ENCODE results near the gene NCAPG2. TPM values are rescaled to one million over a fixed set of nuclear protein-coding genes. Genes with fewer than 3 reads are reported as not detected.

NCAPG2 gene
- polyA plus RNA-seq, 1 donor (not counting 4 experiments of a cell fraction or from before 2014, with no cell fraction given), result 16.5 TPM

- Histone ChIP-seq H3K9me3 (ENCODE audit: control insufficient read depth, low read depth, low read length) (no peaks in the 10 kb centered on the region), H3K4me1 (ENCODE audit: control insufficient read depth, extremely low read depth, insufficient read depth, low read length) (no peaks in the 10 kb centered on the region), H3K27me3 (ENCODE audit: control insufficient read depth, extremely low read depth, insufficient read depth, low read length) (no peaks in the 10 kb centered on the region), H3K27ac (ENCODE audit: control insufficient read depth, insufficient read depth, low read length) (no peak overlapping the region), H3K36me3 (ENCODE audit: control insufficient read depth in 2 of 2, extremely low read depth in 1 of 2, insufficient read depth in 2 of 2, low read length in 2 of 2) (peaks cover 19 to 22% of the 10 kb centered on the region in 2 experiments), H3K79me2 (ENCODE audit: control insufficient read depth, insufficient read depth, low read length) (no peaks in the 10 kb centered on the region), H4K20me1 (ENCODE audit: control insufficient read depth, extremely low read depth, insufficient read depth, low read length) (no peaks in the 10 kb centered on the region), H3K4me2 (ENCODE audit: control insufficient read depth, extremely low read depth, insufficient read depth, low read depth, low read length) (no peak overlapping the region), H3K9me1 (ENCODE audit: control insufficient read depth, extremely low read depth, insufficient read depth, low read length) (no peaks in the 10 kb centered on the region), H3K4me3 (ENCODE audit: control insufficient read depth in 2 of 3, extremely low read depth in 1 of 3, insufficient read depth in 2 of 3, low read depth in 1 of 3, low read length in 3 of 3) (no peak overlapping the region), H2AFZ (ENCODE audit: control insufficient read depth, low read length) (no peak overlapping the region), H3K9ac (ENCODE audit: control insufficient read depth, extremely low read depth, insufficient read depth, low read length) (no peak overlapping the region)
- no peak for FAIRE-seq
- DNase-seq (ENCODE audit: low read depth, low spot score), result no peak
- dilution Hi-C loops (cut with MboI; ENCODE audit: extremely low pct_ligation_motif_present, low sequenced_read_pairs), result no loop called here
- TF ChIP-seq EZH2 (IDR thresholded peaks at IDR 0.05; ENCODE audit: low read length), result no peak
- TF ChIP-seq, protein P1, sequence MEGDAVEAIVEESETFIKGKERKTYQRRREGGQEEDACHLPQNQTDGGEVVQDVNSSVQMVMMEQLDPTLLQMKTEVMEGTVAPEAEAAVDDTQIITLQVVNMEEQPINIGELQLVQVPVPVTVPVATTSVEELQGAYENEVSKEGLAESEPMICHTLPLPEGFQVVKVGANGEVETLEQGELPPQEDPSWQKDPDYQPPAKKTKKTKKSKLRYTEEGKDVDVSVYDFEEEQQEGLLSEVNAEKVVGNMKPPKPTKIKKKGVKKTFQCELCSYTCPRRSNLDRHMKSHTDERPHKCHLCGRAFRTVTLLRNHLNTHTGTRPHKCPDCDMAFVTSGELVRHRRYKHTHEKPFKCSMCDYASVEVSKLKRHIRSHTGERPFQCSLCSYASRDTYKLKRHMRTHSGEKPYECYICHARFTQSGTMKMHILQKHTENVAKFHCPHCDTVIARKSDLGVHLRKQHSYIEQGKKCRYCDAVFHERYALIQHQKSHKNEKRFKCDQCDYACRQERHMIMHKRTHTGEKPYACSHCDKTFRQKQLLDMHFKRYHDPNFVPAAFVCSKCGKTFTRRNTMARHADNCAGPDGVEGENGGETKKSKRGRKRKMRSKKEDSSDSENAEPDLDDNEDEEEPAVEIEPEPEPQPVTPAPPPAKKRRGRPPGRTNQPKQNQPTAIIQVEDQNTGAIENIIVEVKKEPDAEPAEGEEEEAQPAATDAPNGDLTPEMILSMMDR (optimal IDR thresholded peaks at IDR 0.05 in 1 of 3, IDR thresholded peaks at IDR 0.05 in 1 of 3, conservative IDR thresholded peaks at IDR 0.05 in 1 of 3; ENCODE audit: extremely low read depth in 1 of 3, insufficient read depth in 2 of 3, low read length in 3 of 3), result no peak
These were observed 28.6 kb upstream of the NCAPG2 start for GRCh38 chr7:158733220-158733519.

DNA sequence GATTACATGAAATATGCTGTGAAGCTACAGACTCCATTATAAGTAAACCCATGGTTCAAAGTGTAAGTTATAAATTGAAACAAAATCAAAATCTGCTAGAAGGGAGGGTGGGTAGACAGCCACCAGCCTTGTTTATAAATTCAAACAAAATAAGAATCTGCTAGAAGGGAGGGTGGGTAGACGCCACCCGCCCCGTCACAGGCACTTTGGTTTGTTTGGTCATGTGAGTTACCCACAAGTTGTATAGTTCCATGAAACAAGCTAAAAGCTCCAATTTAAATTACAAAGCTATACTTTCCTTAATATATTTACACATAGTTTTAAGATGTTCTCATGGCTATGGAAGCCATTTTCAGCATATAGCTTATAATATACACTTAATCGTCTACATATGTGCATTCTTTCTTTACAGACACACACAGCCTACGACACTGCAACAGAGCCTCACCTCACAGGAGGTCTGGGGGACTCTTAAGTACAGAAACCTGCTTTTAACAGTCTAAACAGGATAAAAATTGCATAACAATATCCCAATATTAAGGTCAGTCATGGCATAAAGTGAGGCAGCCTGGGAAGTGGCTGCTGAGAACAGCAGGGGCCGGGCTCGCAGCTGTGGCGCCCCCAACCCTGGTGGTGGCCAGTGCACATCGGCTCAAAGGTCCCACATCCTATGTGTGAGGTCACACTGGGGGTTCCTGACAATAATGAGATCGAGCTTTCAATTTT, 28.1 kb upstream of the NCAPG2 start:
- TF ChIP-seq EZH2 (IDR thresholded peaks at IDR 0.05; ENCODE audit: low read length), result no peak
- TF ChIP-seq, protein P1 (optimal IDR thresholded peaks at IDR 0.05 in 1 of 3, IDR thresholded peaks at IDR 0.05 in 1 of 3, conservative IDR thresholded peaks at IDR 0.05 in 1 of 3; ENCODE audit: extremely low read depth in 1 of 3, insufficient read depth in 2 of 3, low read length in 3 of 3), result no peak
- Histone ChIP-seq H3K4me1 (ENCODE audit: control insufficient read depth, extremely low read depth, insufficient read depth, low read length) (no peaks in the 10 kb centered on the region), H3K9ac (ENCODE audit: control insufficient read depth, extremely low read depth, insufficient read depth, low read length) (no peak overlapping the region), H3K27ac (ENCODE audit: control insufficient read depth, insufficient read depth, low read length) (no peak overlapping the region), H3K36me3 (ENCODE audit: control insufficient read depth in 2 of 2, extremely low read depth in 1 of 2, insufficient read depth in 2 of 2, low read length in 2 of 2) (peaks cover 19 to 21% of the 10 kb centered on the region in 2 experiments), H2AFZ (ENCODE audit: control insufficient read depth, low read length) (no peak overlapping the region), H3K4me3 (ENCODE audit: control insufficient read depth in 2 of 3, extremely low read depth in 1 of 3, insufficient read depth in 2 of 3, low read depth in 1 of 3, low read length in 3 of 3) (no peak overlapping the region), H3K4me2 (ENCODE audit: control insufficient read depth, extremely low read depth, insufficient read depth, low read depth, low read length) (no peak overlapping the region), H3K27me3 (ENCODE audit: control insufficient read depth, extremely low read depth, insufficient read depth, low read length) (no peaks in the 10 kb centered on the region), H3K9me1 (ENCODE audit: control insufficient read depth, extremely low read depth, insufficient read depth, low read length) (no peaks in the 10 kb centered on the region), H4K20me1 (ENCODE audit: control insufficient read depth, extremely low read depth, insufficient read depth, low read length) (no peaks in the 10 kb centered on the region), H3K79me2 (ENCODE audit: control insufficient read depth, insufficient read depth, low read length) (no peaks in the 10 kb centered on the region), H3K9me3 (ENCODE audit: control insufficient read depth, low read depth, low read length) (no peaks in the 10 kb centered on the region)
- dilution Hi-C loops (cut with MboI; ENCODE audit: extremely low pct_ligation_motif_present, low sequenced_read_pairs), result no loop called here
- no peak for FAIRE-seq
- no peak for DNase-seq (ENCODE audit: low read depth, low spot score)

Measured in keratinocyte (primary cell).